ENCODE measurements around the gene YBX2.

GRCh38 chr17:7259555-7259889, 34.9 kb downstream of the YBX2 start:
- TF ChIP-seq CTCF (optimal IDR thresholded peaks at IDR 0.05 in 1 of 3, IDR thresholded peaks at IDR 0.05 in 1 of 3, conservative IDR thresholded peaks at IDR 0.05 in 1 of 3; ENCODE audit: extremely low read depth in 1 of 3, insufficient read depth in 2 of 3, low read length in 3 of 3) (no peak), EZH2 (IDR thresholded peaks at IDR 0.05; ENCODE audit: low read length) (no peak)
